Measurements from ENCODE around the gene RABGAP1. TPM values are rescaled to one million over a fixed set of nuclear protein-coding genes. Genes with fewer than 3 reads are reported as not detected.

RABGAP1 gene
- total RNA-seq, 1 donor = 50.9 TPM

DNA sequence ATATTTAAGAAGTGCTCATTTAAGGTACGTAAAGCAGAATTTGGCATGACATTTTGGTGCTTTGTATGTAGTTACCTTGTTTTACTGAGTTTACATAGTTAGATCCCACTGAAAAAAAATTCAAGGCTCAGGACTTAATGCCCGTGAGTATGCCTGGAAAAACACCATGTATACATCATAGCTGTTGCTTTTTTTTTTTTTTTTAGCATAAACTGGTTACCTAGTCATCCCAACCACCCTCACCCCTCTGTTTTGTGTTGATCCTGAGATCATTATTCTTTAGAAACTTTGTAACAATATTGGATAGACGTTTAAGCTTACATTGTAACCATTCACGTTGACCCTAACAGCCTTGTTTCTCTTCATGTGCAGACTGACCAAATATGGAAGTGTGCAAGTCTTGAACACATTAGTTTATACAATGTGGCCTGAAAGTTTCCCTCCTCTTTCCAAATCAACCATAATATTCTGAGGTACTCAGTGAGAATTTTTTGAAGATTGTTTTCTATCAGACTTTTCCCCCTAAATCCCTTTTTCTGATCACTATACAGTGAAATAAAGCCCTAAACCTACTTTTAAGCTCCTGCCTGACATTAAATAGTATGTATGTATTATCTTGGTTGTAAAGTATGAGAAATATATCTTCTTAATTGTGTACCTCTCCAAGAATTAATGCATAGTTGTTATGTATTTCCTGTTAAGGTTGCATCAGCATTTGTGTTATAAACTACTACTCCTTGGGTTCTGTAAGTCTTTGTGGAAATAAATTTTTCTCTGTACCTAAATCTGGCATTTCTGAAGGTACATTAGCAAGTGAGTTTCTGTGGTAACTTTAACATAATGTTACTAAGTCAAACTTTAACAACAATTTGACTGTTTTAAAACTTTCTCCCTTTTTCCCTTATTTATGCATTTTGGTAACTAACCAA lies 4.4 kb downstream of the RABGAP1 start:
- DNase-seq (ENCODE audit: low read depth in 2 of 3, low spot score in 2 of 3) = no peak

DNA sequence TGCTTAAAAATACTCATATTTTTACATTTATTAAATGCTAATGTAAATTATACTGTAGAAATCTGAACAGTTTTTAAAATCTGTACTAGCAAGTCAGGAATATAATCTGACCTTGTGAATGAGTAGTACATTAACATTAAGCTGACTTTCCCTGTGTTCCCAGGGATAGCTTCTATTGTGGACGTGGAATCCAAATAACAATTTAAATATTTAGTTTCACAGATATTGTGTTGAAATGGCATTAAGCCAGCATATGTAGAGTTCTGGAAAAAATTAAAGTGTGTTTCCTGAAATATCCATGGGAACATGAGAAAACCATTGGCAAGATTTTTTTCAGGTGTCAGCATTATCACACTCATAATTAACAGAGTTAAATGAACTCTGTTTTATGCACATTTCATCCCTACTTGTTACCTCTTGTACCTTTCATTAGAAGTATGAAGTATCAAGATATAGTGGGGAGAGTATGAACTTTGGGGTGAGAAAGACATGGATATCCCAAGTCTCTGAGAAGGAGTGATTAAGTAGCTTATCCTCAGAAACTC lies 5.7 kb downstream of the RABGAP1 start:
- DNase-seq (ENCODE audit: low read depth in 2 of 3, low spot score in 2 of 3) = no peak

GRCh38 chr9:122948313-122948712 lies 7.5 kb downstream of the RABGAP1 start:
- DNase-seq (ENCODE audit: low read depth in 2 of 3, low spot score in 2 of 3) = no peak

DNA sequence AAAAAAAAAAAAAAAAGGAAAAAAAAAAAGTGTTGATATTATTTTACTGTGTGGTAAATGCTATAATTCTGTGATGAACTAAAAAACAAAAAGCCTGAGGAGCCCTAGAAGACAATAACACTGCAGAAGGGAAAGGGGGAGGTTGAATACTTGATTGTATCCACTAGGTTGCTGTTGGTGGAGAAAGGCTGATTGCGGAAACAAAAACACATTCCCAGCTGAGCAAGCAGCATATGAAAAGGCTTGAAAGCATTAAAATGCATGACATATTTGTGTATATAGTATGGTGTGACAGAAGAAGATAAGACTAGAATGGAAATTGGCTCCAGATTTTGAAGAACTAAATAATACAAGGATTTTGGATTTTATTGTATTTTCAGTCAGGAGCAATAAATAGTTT lies 8.9 kb downstream of the RABGAP1 start:
- no peak for DNase-seq (ENCODE audit: low read depth in 2 of 3, low spot score in 2 of 3)

DNA sequence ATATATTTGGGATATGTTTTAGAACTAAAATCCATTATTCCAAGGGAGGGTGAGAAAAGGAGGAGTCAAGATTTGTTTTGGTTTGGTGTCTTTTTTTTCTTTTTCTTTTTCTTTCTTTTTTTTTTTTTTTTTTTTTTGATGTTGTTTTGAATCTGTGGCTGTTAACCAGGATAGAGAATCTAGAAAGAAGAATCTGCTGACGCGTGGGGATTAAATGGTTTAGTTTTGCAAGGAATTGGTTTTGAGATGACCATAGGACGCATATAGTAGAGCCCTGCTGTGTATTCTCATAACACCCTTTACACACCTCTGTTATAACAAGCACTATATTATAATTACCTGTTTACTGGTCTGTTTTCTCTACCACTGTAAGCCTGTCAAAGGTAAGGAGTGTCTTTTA lies 9.4 kb downstream of the RABGAP1 start:
- no peak for DNase-seq (ENCODE audit: low read depth in 2 of 3, low spot score in 2 of 3)

DNA sequence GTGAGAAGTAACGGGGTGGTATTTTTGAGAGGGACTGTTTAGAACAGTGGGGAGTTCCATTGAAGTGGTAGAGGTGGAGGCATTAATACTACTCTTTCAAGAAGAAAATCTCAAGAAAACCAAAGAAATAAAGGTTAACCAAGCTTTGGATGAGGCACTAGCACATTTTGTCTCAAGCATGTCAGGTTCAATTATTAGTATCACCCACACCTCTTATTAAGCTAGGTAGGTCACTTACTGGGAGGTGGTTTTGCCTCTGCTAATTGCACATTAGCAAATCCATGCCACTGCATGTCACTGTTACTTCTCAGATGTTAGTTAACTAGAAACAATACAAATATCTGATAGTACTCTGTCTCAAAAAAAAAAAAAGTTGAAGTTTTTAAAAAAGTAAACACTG lies 10.2 kb downstream of the RABGAP1 start:
- no peak for DNase-seq (ENCODE audit: low read depth in 2 of 3, low spot score in 2 of 3)

DNA sequence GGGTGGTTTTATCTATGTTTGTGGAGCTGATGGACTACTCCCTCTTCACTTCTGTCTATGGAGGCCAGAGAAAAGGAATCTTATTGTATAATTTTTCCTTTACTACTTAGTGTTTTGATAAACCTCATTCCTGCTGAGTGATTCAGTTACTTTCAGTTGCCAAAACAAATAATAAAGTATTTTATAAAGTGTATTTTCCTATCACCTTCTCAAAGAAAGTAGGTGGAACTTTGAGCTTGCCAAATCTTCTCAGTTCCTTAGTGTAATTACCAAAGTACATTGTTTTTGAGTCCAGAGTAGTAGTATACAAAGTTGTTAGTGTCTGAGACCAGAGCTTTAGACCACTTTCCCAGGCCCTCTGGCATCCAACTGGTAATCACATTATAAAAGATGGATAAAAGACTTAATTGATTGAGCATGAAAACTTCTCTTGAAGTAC lies 13.5 kb downstream of the RABGAP1 start:
- no peak for DNase-seq (ENCODE audit: low read depth in 2 of 3, low spot score in 2 of 3)

- DNase-seq (ENCODE audit: low read depth in 2 of 3, low spot score in 2 of 3) = no peak
These were observed 15.1 kb downstream of the RABGAP1 start for GRCh38 chr9:122955961-122956360.

GRCh38 chr9:122961139-122961538 lies 20.3 kb downstream of the RABGAP1 start:
- no peak for DNase-seq (ENCODE audit: low read depth in 2 of 3, low spot score in 2 of 3)

GRCh38 chr9:122975196-122975595 lies 34.4 kb downstream of the RABGAP1 start:
- no peak for DNase-seq (ENCODE audit: low read depth in 2 of 3, low spot score in 2 of 3)

DNA sequence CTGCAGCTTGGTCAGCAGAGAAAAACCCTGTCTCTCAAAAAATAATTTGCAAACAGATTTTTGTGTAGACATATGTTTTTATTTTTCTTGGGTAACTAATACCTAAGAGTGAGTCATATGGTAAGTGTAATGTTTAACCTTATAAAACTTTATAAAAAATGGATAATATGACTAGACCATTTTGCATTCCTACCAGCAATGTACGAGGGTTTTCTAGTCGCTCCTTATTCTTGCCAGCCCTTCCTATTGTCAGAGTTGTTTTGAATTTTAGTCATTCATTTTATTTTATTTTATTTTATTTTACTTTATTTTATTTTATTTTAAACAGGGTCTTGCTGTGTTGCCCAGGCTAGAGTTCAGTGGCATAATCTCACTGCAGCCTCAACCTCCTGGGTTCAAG lies 37.8 kb downstream of the RABGAP1 start:
- DNase-seq (ENCODE audit: low read depth in 2 of 3, low spot score in 2 of 3) = no peak

- no peak for DNase-seq (ENCODE audit: low read depth in 2 of 3, low spot score in 2 of 3)
These were observed 45.2 kb downstream of the RABGAP1 start for GRCh38 chr9:122986010-122986409.

GRCh38 chr9:122988141-122988540 lies 47.3 kb downstream of the RABGAP1 start:
- DNase-seq (ENCODE audit: low read depth in 2 of 3, low spot score in 2 of 3) = no peak

DNA sequence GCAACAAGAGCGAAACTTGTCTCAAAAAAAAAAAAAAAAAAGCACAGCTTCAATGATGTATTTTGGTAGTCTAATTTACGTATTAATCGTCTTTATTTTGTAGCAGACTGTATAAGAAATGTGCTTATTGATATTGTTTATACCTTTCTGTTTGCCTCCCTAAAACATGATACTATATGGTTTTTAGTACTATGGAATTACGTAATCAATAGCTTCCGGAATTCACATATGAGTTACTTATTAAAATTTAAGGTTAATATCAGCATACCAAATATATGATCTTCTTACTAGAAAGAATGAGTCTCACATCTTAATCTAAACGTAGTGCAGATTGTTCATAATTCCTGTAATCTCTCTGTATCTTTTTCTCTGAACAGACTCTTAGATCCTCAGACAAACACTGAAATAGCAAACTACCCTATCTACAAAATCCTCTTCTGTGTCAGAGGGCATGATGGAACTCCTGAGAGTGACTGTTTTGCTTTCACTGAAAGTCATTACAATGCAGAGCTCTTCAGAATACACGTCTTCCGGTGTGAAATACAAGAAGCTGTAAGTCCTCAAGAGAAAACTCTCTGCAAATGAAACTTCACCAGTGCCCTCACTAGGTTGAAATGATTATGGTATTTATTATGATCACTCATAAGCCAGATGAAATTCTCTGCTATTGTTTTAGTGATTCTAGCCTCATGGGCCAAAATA lies 48.3 kb downstream of the RABGAP1 start:
- peak in 2 of 3 donors; percentile 50 to 72 for DNase-seq (ENCODE audit: low read depth in 2 of 3, low spot score in 2 of 3)

DNA sequence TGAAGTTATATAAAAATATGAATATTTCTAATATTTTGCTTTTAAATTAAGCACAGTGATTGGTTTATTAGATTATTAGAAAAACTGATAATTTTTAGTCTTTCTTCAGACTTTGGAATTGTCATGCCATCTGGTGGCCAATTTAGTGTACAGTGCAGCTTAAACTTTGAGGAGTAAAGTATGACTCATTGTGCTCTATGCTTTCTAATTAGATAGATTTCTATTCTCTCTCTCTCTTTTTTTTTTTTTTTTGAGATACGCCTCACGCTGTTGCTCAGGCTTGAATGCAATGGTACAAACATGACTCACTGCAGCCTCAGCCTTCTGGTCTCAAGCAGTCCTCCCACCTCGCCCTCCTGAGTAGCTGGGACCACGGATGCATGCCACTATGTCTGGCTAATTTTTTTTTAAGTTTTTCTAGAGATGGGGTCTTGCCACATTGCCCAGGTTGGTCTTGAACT lies 50.6 kb downstream of the RABGAP1 start:
- DNase-seq (ENCODE audit: low read depth in 2 of 3, low spot score in 2 of 3) = peak in 2 of 3 donors; percentile 83 to 86

GRCh38 chr9:122996586-122996985 lies 55.8 kb downstream of the RABGAP1 start:
- no peak for DNase-seq (ENCODE audit: low read depth in 2 of 3, low spot score in 2 of 3)

DNA sequence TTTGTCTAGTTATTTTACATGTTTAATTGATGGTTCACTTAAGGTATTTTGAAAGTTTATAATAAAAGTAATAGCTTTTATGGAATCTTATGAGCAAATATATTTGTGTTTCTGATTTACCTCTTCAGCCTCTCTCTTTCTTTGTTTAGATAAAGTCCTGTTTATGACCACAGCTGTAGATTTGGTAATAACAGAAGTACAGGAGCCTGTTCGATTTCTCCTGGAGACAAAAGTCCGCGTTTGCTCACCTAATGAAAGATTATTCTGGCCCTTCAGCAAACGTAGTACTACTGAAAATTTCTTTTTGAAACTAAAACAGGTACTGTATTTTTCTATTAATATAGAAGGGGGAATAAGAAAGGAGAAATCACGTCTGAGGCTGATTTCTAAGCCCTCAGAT lies 57.6 kb downstream of the RABGAP1 start:
- no peak for DNase-seq (ENCODE audit: low read depth in 2 of 3, low spot score in 2 of 3)

DNA sequence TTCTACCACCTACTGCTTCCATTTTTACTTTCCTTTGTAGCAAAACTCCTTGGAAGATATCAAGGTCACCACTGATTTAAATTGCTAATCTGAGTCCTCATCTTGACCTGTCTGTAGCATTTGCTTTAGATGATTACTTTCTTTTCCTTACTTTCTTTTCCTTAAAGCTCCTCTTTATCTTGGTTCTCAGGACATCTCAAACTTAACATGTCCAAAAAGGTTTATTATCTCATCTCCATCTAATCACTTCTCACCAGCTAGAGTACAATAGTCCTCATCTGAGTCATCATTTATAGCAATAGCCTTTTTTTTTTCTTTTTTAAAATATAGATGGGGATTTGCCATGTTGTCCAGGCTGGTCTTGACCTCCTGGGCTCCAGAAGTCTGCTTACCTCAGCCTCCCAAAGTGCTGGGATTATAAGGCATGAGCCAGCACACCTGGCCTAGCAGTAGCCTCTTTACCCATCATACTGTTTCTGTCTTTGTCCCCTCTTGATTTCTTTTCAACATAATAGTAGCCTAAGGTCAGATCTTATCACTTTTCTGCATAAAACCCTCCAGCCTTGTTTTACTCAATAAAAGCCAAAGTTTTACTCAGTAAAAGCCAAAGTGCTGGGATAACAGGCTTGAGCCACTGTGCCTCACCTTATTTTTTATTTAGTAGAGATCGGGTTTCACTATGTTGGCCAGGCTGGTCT lies 59.7 kb downstream of the RABGAP1 start:
- no peak for DNase-seq (ENCODE audit: low read depth in 2 of 3, low spot score in 2 of 3)

DNA sequence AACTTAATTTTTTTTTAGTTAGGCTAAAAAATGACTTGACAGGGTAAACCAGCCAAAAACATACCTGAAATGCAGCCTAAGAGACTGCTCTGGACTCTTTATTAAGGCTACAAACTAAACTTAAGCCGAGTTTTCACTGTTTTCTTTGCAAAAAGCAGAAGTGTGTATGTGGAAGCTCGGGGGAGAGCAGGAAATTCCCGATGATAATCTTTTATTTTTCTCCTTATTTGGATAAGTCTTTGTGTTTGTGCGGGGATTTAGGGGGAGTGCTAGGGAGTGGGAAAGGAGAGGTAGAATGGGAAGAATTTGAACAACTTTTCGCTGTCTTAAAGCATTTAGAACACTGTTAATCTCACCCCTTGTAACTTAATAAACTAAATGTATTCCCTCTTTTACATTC lies 61.9 kb downstream of the RABGAP1 start:
- peak in 2 of 3 donors; percentile 15 to 24 for DNase-seq (ENCODE audit: low read depth in 2 of 3, low spot score in 2 of 3)

- DNase-seq (ENCODE audit: low read depth in 2 of 3, low spot score in 2 of 3) = no peak
These were observed 62.6 kb downstream of the RABGAP1 start for GRCh38 chr9:123003466-123003865.

DNA sequence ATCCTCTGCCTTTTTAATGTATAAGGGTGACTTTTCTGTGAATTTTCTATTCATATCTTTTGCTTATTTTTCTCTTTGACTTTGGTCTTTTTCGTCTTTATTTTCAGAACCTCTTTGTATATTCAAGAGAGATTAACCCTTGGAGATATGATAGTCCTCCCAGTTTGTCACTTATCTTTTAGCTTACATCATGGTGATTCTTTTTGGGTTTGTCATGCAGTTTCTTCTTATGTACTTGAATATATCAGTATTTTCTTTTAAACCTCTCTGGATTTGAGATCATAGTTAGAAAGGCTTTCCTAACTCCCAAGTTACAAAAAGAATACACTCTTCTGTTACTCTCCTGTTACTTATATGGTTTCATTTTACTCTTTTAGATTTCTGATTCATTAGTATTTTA lies 65.1 kb downstream of the RABGAP1 start:
- no peak for DNase-seq (ENCODE audit: low read depth in 2 of 3, low spot score in 2 of 3)

Measured in hematopoietic multipotent progenitor cell (in vitro differentiated cells).